ENCODE measurements around the gene PRR19.

The PRR19 gene

DNA sequence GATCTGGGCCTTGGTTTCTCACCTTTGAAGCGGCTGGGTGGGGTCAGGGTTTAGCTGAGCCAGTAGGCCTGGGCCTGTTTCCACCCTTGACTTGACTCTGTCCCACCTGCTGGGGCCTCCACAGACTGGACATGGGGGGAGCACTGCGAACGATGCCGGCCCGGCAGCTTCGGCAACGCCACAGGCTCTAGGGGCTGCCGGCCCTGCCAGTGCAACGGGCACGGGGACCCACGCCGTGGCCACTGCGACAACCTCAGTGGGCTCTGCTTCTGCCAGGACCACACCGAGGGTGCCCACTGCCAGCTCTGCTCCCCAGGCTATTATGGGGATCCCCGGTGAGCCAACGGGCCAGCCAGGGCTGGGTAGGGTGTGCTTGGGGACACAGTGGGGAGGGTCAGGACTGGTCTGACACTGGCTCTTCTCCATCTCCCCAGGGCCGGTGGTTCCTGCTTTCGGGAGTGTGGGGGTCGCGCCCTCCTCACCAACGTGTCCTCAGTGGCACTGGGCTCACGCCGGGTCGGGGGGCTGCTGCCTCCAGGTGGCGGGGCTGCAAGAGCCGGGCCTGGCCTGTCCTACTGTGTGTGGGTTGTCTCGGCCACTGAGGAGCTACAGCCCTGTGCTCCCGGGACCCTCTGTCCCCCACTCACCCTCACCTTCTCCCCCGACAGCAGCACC is 51.5 kb downstream of the PRR19 start:
- no peak for DNase-seq

GRCh38 chr19:42355896-42356295 is 54.0 kb downstream of the PRR19 start:
- no peak for DNase-seq

GRCh38 chr19:42356686-42357085 is 54.8 kb downstream of the PRR19 start:
- no peak for DNase-seq

DNA sequence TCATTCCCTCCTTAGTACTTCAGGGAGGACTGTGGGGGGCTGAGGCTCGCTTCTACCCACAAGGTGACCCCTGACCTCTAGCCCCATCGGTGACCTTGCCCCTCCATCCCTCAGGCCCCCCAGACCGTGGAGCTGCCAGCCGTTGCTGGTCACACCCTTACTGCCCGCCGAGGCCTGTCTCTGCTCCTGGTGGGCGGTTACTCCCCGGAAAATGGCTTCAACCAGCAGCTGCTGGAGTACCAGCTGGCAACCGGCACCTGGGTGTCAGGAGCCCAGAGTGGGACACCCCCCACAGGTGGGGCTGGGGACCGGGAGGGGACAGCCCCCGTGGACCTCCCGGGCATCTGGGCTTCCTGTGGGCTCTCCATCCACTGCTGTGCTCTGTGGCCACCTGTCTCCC is 55.4 kb downstream of the PRR19 start:
- DNase-seq: no peak
